ENCODE data around the gene MTHFD1L.

GRCh38 chr6:150924808-150925589 is 59.5 kb downstream of the MTHFD1L start:
- TF ChIP-seq CTCF (IDR thresholded peaks at IDR 0.05; ENCODE audit: borderline replicate concordance, extremely low read depth, low read length, poor library complexity, severe bottlenecking) (no peak), EZH2 (IDR thresholded peaks at IDR 0.05; ENCODE audit: borderline replicate concordance, low read depth, low read length, severe bottlenecking) (no peak)

Data from DND-41 (cell line).